K562 (cell line): ENCODE measurements around the gene RAD54L. TPM values are rescaled to one million over a fixed set of nuclear protein-coding genes. Genes with fewer than 3 reads are reported as not detected.
A peak's percentile ranks its signal among the peaks of the same experiment; 100 is the strongest.

Experiments
- CHD2 ChIP-seq: IDR thresholded peaks from 2 replicates; pipeline ENCODE4 v1.6.1; 2011; ENCODE audit warnings: low read depth, low read length
- CHD4 ChIP-seq: fragments of 200-600 bp; sonication (generic); IDR thresholded peaks from 3 replicates; pipeline ENCODE4 v1.6.1; 2012; ENCODE audit warnings: low read depth, mild to moderate bottlenecking, mixed read lengths, low read length, inconsistent platforms; ENCODE audit not compliant: insufficient read depth, insufficient replicate concordance, poor library complexity, severe bottlenecking
- CUX1 ChIP-seq: fragments of 200-800 bp; sonication (Bioruptor generic); IDR thresholded peaks from 2 replicates; pipeline ENCODE4 v1.6.1; 2016; ENCODE audit warnings: missing genetic modification characterization, missing compliant biosample characterization
- FOXP1 ChIP-seq: sonication (generic); formaldehyde crosslinking; IDR thresholded peaks from 2 replicates; pipeline ENCODE4 v1.8.0; 2022; ENCODE audit warnings: mild to moderate bottlenecking, missing genetic modification reagents
- MAZ ChIP-seq, 2 experiments: fragments of 450-650 bp in 1 of 2; sonication (generic) in 1 of 2; formaldehyde crosslinking; IDR thresholded peaks in 1 of 2; conservative IDR thresholded peaks in 1 of 2; 2 replicates each; pipeline versions ENCODE4 v1.4.0 to v1.5.0; 2020; ENCODE audit warnings: mild to moderate bottlenecking in 1 of 2, missing genetic modification reagents in 1 of 2
- MCM2 ChIP-seq: fragments of 450-650 bp; IDR thresholded peaks from 2 replicates; pipeline ENCODE4 v1.6.1; 2017; ENCODE audit warnings: low read depth, mild to moderate bottlenecking
- MEF2A ChIP-seq: IDR thresholded peaks from 2 replicates; pipeline ENCODE4 v1.6.1; 2011; ENCODE audit warnings: low read depth, mild to moderate bottlenecking, low read length, moderate library complexity; ENCODE audit not compliant: control insufficient read depth
- MTA3 ChIP-seq: fragments of 450-650 bp; formaldehyde crosslinking; IDR thresholded peaks from 2 replicates; pipeline ENCODE4 v1.6.1; 2017; ENCODE audit warnings: mild to moderate bottlenecking, borderline replicate concordance
- MYBL2 ChIP-seq, 2 experiments: fragments of 450-650 bp in 1 of 2; sonication (generic) in 1 of 2; formaldehyde crosslinking in 1 of 2; IDR thresholded peaks; 2 replicates each; pipeline versions ENCODE4 v1.6.1 to v1.8.1; 2017 to 2022; ENCODE audit warnings: borderline replicate concordance in 1 of 2, inconsistent platforms in 1 of 2, low read depth in 1 of 2, mild to moderate bottlenecking in 1 of 2, missing genetic modification reagents in 1 of 2, moderate library complexity in 1 of 2
- SMARCE1 ChIP-seq: fragments of 450-650 bp; IDR thresholded peaks from 2 replicates; pipeline ENCODE4 v1.7.1; 2016; ENCODE audit warnings: mild to moderate bottlenecking
- YY1 ChIP-seq, 3 experiments: IDR thresholded peaks; 2 replicates each; pipeline ENCODE4 v1.6.1; 2011; ENCODE audit warnings: low read length in 2 of 3, mild to moderate bottlenecking in 2 of 3, moderate library complexity in 2 of 3, borderline replicate concordance in 1 of 3, control low read depth in 1 of 3, low read depth in 1 of 3; ENCODE audit not compliant: insufficient read depth in 3 of 3, insufficient replicate concordance in 2 of 3, control insufficient read depth in 1 of 3, insufficient read length in 1 of 3; ENCODE audit errors: extremely low read depth in 1 of 3
- ZBTB8A ChIP-seq: fragments of 450-650 bp; IDR thresholded peaks from 2 replicates; pipeline ENCODE4 v1.6.1; 2018; ENCODE audit warnings: mild to moderate bottlenecking, moderate library complexity; ENCODE audit not compliant: partially characterized antibody
- ZBTB9 ChIP-seq: fragments of 450-650 bp; formaldehyde crosslinking; IDR thresholded peaks from 2 replicates; pipeline ENCODE4 v1.4.0; 2020; ENCODE audit warnings: mild to moderate bottlenecking, moderate library complexity
- ZNF12 ChIP-seq: sonication (generic); formaldehyde crosslinking; IDR thresholded peaks from 2 replicates; pipeline ENCODE4 v1.4.0; 2020; ENCODE audit warnings: mild to moderate bottlenecking, missing genetic modification reagents
- ZNF212 ChIP-seq: fragments of 450-650 bp; formaldehyde crosslinking; IDR thresholded peaks from 2 replicates; pipeline ENCODE4 v1.4.0; 2020; ENCODE audit warnings: mild to moderate bottlenecking
- polyA plus RNA-seq, 8 experiments: library from polyadenylated mRNA; depleted of rRNA in 4 of 8; stranded (reverse) in 5 of 8; unstranded in 3 of 8; fragments of >200 nt; fragmentation: Nextera tagmentation in 2 of 8; fragmentation: Illumina TruSeq in 1 of 8; extraction: Ambion mirVana in 2 of 8; extraction: Trizol in 1 of 8; gene quantifications; 2 replicates each; pipeline versions ENCODE4 v1.2.1 to v1.2.3, GENCODE V29; 2011 to 2014; ENCODE audit warnings: inconsistent platforms in 1 of 8, missing spikeins in 1 of 8
- total RNA-seq, 7 experiments: library from RNA; depleted of rRNA in 6 of 7; stranded (reverse); fragments of >200 nt in 6 of 7; fragmentation: Illumina TruSeq in 2 of 7; extraction: Trizol in 2 of 7; gene quantifications; 2 replicates each; pipeline versions ENCODE4 v1.2.1 to v1.2.3, GENCODE V29; 2011 to 2021; ENCODE audit warnings: low replicate concordance in 1 of 7
- TF ChIP-seq, protein P1 (sequence below): fragments of 450-650 bp; IDR thresholded peaks from 2 replicates; pipeline ENCODE4 v1.7.1; 2018; ENCODE audit warnings: mild to moderate bottlenecking, low read depth; ENCODE audit not compliant: partially characterized antibody

RAD54L gene
- total and polyA plus RNA-seq, 9 of the 15 experiments (the other 6 are each of a cell fraction or from before 2014, with no cell fraction given) = 17.9 to 92.3 (median 37.5) TPM

- TF ChIP-seq ZNF12 (CRISPR knock-in tag) = no peak
- no peak for TF ChIP-seq CUX1 (CRISPR knock-in tag)
- no peak for TF ChIP-seq MCM2
- no peak for TF ChIP-seq ZNF212 (CRISPR knock-in tag)
- TF ChIP-seq ZBTB8A = no peak
- TF ChIP-seq CHD4 = no peak
- peak; percentile 54; the same call in 1 of the 2 replicates for TF ChIP-seq FOXP1 (CRISPR knock-in tag)
- no peak for TF ChIP-seq ZBTB9 (CRISPR knock-in tag)
- TF ChIP-seq MEF2A = no peak
- TF ChIP-seq MAZ (CRISPR knock-in tag; conservative IDR thresholded peaks at IDR 0.05 in 1 of 2, IDR thresholded peaks at IDR 0.05 in 1 of 2) = peak in 1 of 2 experiments; percentile 36; a peak in 1 of 4 replicates
- TF ChIP-seq CHD2 = no peak
- TF ChIP-seq SMARCE1 = no peak
- TF ChIP-seq MYBL2 (IDR thresholded peaks at IDR 0.05; ENCODE audit: low read depth) = no peak
- no peak for TF ChIP-seq MYBL2 (CRISPR knock-in tag; IDR thresholded peaks at IDR 0.05; ENCODE audit: borderline replicate concordance)
- TF ChIP-seq YY1 (IDR thresholded peaks at IDR 0.05; ENCODE audit: borderline replicate concordance in 1 of 3, control insufficient read depth in 1 of 3, extremely low read depth in 1 of 3, insufficient read depth in 3 of 3, insufficient read length in 1 of 3, insufficient replicate concordance in 2 of 3, low read depth in 1 of 3, low read length in 2 of 3) = no peak
- peak; percentile 27 for TF ChIP-seq MTA3
- TF ChIP-seq, protein P1, sequence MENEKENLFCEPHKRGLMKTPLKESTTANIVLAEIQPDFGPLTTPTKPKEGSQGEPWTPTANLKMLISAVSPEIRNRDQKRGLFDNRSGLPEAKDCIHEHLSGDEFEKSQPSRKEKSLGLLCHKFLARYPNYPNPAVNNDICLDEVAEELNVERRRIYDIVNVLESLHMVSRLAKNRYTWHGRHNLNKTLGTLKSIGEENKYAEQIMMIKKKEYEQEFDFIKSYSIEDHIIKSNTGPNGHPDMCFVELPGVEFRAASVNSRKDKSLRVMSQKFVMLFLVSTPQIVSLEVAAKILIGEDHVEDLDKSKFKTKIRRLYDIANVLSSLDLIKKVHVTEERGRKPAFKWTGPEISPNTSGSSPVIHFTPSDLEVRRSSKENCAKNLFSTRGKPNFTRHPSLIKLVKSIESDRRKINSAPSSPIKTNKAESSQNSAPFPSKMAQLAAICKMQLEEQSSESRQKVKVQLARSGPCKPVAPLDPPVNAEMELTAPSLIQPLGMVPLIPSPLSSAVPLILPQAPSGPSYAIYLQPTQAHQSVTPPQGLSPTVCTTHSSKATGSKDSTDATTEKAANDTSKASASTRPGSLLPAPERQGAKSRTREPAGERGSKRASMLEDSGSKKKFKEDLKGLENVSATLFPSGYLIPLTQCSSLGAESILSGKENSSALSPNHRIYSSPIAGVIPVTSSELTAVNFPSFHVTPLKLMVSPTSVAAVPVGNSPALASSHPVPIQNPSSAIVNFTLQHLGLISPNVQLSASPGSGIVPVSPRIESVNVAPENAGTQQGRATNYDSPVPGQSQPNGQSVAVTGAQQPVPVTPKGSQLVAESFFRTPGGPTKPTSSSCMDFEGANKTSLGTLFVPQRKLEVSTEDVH = no peak
Observed at GRCh38 chr1:46285730-46286477, 38.3 kb downstream of the RAD54L start (continued).
